Activated CD4-positive, CD25-positive, alpha-beta regulatory T cell (primary cell): Measurements from ENCODE around the gene RPL27A.

Experiments used
- DNase-seq, 4 experiments: peaks; one replicate each; lab custom pipeline; 2025; lab: John Stamatoyannopoulos, UW

The RPL27A gene

GRCh38 chr11:8721609-8722500, 39.3 kb downstream of the RPL27A start:
- no peak for DNase-seq

GRCh38 chr11:8722809-8723208, 40.2 kb downstream of the RPL27A start:
- DNase-seq: no peak

DNA sequence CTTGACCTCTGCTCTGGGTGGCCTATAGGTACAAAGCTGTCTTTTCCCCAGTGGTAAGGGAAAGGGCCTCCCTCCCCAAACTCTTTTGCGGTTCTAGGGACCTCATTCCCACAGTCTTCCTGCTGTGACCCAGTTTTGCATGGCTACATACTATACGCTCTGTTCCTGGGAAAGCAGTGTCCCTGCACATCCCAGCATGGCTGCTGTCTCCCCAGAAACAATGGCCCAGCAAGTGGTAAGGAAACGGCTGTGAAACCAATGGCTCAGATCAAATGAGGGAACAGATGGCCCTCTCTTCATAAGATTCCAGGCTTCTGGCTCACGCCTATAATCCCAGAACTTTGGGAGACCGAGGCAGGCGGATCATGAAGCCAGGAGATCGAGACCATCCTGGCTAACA, 41.1 kb downstream of the RPL27A start:
- DNase-seq: no peak

DNA sequence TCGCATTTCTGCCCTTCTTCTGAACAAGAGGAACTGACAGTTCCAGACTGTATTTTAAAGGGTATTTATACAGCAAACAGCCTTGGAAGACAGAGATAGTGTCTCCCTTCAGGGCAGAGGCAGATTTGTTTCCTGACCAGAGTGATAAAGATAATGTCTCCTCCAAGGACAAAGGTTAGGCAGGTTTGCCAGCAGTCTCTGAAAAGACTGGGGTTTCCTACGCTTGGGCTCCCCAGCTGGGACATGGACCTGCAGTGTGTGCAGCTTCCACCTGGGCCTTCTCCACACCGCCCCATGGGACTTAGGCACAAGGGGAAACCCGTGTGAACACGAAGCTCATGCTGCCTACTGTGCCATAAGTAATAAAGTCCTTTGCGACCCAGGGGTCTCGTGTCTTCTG, 42.1 kb downstream of the RPL27A start:
- DNase-seq: no peak

DNA sequence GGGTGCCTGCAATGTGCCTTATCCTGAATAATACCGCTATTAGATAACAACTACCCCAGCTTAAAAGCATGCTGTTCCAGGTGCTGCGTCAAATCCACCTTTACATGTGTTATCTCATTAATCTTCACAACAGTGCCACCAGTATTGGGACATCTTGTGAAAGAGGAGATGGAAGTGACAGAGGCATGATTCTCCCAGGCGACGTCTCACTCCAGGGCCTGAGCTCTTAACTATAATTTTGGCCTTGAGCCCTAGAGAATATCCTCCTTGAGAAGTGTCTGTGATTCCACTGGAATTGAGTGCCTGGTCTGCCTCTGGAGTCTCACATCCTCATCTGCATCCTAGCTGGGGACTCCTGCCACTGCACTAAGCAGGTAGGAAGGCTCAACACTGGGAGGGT, 43.8 kb downstream of the RPL27A start:
- no peak for DNase-seq

GRCh38 chr11:8728563-8728962, 46.0 kb downstream of the RPL27A start:
- DNase-seq: no peak

- no peak for DNase-seq
Measured at GRCh38 chr11:8729067-8729466, 46.5 kb downstream of the RPL27A start.

DNA sequence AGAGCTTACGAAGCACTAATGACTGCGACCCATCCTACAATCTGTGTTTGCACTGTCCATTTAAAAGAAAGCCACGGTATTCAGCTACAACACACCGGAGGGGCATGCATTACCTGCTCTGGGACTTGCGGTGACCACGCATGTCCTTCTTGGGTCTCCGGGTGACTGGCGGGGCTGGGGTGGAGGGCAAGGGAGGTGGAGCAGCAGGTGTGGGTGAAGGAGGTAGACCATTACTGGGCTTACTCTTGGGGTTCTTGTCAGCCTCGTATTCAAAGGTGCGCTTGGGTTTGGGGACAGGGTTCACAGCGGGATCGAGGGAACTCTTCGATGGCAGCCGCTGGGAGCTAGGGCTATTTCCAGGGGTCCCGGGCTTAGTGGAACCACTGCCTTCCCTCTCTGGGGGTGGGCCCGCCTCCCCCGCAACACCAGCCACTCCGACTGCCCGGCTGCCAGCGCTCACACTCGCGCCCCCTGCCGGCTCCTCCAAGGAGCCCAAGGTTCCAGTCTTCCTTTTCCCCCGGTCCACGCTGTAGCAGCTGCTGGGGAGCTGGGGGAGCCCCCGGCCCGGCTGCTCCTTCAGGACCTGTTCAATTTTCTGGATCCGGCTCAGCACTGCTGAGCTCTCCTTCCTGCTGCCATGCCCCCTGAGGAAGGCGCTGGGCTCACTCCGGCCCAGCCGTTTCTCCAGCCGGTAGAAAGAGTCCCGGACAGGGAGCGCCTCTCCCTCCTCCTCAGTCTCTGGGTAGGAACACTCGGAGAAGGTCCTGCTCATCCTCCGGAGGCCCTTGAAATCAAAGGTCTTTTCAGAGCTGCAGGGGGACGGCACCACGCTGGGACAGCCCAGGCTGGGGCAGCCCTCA, 47.5 kb downstream of the RPL27A start:
- DNase-seq: no peak

DNA sequence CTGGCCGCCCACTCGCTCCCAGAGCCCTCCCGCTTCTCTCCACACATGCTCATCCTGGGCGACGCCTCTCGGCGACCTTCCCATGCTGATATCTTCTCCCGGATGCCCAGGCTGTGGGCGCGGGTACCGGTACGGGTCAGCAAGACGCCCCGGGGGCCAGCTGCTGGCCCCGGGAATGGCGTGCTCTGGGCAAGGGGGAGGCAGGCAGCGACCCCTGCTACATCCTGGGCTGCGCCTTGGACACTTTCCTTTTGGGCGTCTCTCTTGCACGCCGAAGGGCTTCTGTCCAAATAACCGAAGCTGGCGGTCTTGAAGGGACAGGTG, 48.1 kb downstream of the RPL27A start:
- no peak for DNase-seq

DNA sequence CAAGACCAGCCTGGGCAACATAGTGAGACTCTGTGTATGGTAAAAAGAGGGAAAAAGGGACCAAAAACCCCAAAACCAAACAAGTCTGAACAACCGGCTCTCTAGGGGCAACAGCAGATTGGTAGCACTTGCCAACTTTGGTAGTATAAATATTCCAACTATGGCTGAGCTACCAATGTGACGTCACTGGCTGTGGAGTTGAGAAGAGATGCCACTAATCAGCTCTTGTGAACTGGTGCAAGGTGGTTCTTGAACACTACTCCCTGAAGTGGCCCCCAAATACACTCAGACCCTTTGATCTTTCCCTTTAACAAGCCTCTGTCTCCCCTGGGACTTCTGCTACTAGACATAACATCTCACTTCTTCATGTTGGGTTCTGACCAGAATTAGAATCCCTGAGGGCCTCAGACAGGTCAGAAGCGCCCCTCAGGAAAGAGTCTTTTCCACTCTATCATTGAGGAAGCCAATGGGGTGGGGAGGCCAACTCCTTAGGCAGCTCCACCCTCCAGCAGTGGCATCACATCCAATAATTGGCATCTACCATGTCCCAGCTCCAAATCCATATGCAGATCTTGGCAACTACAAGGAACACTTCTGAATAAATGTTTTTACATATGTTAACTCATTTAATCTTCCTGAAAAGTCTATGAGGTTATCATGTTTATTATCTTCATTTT, 49.2 kb downstream of the RPL27A start:
- DNase-seq: no peak

GRCh38 chr11:8732324-8732670, 49.7 kb downstream of the RPL27A start:
- no peak for DNase-seq

DNA sequence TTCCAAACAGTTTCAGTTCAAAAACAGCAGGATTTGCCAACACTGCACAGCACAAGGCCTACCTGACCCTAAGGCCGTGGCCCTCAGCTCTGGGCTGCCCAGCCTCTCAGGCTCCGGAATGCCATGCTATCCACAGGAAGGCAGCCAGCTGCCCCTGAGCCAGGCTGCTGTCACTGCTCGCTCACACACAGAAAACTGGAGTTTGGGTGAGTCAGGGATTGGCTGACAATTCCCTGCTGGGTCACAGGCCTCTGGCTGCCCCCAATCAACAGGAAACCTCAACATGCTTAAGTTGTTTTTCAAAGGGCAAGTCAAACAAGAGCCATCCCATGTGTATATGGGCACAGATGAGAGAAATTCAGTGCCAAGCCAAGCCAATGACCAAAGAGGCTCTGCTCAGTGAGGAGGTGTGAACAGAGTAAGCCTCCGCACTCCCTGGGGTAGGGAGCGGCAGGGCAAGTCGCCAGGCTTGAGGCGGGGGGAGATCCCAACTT, 50.2 kb downstream of the RPL27A start:
- DNase-seq: no peak

GRCh38 chr11:8733852-8734251, 51.3 kb downstream of the RPL27A start:
- no peak for DNase-seq

GRCh38 chr11:8735094-8735493, 52.5 kb downstream of the RPL27A start:
- no peak for DNase-seq

- no peak for DNase-seq
Measured at GRCh38 chr11:8739309-8739793, 56.8 kb downstream of the RPL27A start.
